Body of pancreas (tissue), 4 donors: ENCODE results near the gene CNTNAP5. TPM values are rescaled to one million over a fixed set of nuclear protein-coding genes. Genes with fewer than 3 reads are reported as not detected.

Experiments
- ATAC-seq: fragments of 150-250 bp; one replicate; pipeline ENCODE4 v1.9.1; 2016
- DNase-seq, 4 donors: peaks; one replicate each; pipeline ENCODE4 v3.0.0-alpha.2; 2019
- H3K27ac ChIP-seq, 4 donors: fragments of 200-600 bp; sonication (generic); 1 replicate in 3 of 4; 2 replicates in 1 of 4; pipeline versions ENCODE4 v1.5.1 to v1.6.1; 2016 to 2019; ENCODE audit warnings: mild to moderate bottlenecking in 1 of 4, mixed read lengths in 1 of 4, moderate library complexity in 1 of 4
- H3K27me3 ChIP-seq, 2 donors: fragments of 200-600 bp; sonication (generic); one replicate each; pipeline ENCODE4 v1.6.0; 2016; ENCODE audit warnings: mild to moderate bottlenecking in 1 of 2
- H3K36me3 ChIP-seq, 2 donors: fragments of 200-600 bp; sonication (generic); replicated peaks in 1 of 2; 2 replicates each; pipeline ENCODE4 v1.5.1; 2016; ENCODE audit warnings: low read depth in 2 of 2; ENCODE audit not compliant: insufficient read depth in 1 of 2
- H3K4me1 ChIP-seq: fragments of 200-600 bp; sonication (generic); one replicate; pipeline ENCODE4 v1.6.0; 2016
- H3K4me3 ChIP-seq, 2 donors: fragments of 200-600 bp; sonication (generic); 1 replicate in 1 of 2; 2 replicates in 1 of 2; pipeline ENCODE4 v1.5.1; 2016 to 2019
- H3K9me3 ChIP-seq, 3 donors: fragments of 200-600 bp; sonication (generic); 1 replicate in 2 of 3; 2 replicates in 1 of 3; pipeline ENCODE4 v1.5.1; 2016
- POLR2A ChIP-seq, 3 donors: fragments of 450-650 bp; IDR thresholded peaks; one replicate each; pipeline ENCODE4 v1.6.1; 2016; ENCODE audit warnings: antibody characterized with exemption in 3 of 3, mild to moderate bottlenecking in 2 of 3
- WGBS, 2 donors: methylation state at CpG; one replicate each; pipeline ENCODE4 v1.1.5; 2017; 5-methylcytosine and 5-hydroxymethylcytosine counted together
- intact Hi-C: fragments of 100-400 bp; cut with DNase I; formaldehyde crosslinking; loops from one replicate; pipeline ENCODE4 v1.15.1; 2023
- total RNA-seq, 2 donors: library from RNA; depleted of rRNA; stranded (reverse); fragments of >200 nt; gene quantifications; one replicate each; pipeline ENCODE4 v1.1.0, GENCODE V29; 2016
- TF ChIP-seq, protein P1 (sequence below), 7 experiments: fragments of 450-650 bp in 4 of 7; fragments of 200-600 bp in 3 of 7; sonication (generic) in 3 of 7; IDR thresholded peaks; one replicate each; pipeline ENCODE4 v1.5.1; 2016 to 2019; ENCODE audit warnings: antibody characterized with exemption in 7 of 7

CNTNAP5 gene
- total RNA-seq, 2 donors from 2014 or later, result 0.26 to 0.33 TPM

DNA sequence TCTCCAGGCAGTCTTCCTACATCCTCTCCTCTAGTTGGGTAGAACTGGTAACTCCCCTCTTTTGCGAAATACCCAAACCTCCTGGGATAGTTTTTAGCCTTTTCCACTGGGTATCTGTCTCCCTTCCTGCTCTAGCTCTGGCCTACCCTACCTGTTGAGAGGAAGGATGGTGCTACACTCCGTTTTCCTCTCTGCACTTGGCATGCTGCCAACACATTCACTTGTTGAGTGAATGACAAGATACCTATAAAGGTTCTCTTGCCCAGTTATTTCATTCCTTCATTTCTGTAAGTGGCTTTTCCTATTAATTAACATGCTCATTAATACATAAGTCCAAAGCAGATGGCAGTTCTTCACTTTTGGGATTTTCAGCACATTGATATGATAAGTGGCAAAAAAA, 293.8 kb downstream of the CNTNAP5 start:
- DNase-seq (peak in 1 of 4 donors; percentile 11), ATAC-seq (no peak)
- H3K9me3 ChIP-seq, result no peaks in the 10 kb centered on the region
- intact Hi-C loops, result no loop called here
- no peak overlapping the region for H3K27ac ChIP-seq
- no peaks in the 10 kb centered on the region for H3K27me3 ChIP-seq
- H3K4me1 ChIP-seq, result no peaks in the 10 kb centered on the region
- H3K4me3 ChIP-seq, result no peak overlapping the region
- H3K36me3 ChIP-seq, result no peaks in the 10 kb centered on the region
- no peak for TF ChIP-seq POLR2A (IDR thresholded peaks at IDR 0.05)
- TF ChIP-seq, protein P1, sequence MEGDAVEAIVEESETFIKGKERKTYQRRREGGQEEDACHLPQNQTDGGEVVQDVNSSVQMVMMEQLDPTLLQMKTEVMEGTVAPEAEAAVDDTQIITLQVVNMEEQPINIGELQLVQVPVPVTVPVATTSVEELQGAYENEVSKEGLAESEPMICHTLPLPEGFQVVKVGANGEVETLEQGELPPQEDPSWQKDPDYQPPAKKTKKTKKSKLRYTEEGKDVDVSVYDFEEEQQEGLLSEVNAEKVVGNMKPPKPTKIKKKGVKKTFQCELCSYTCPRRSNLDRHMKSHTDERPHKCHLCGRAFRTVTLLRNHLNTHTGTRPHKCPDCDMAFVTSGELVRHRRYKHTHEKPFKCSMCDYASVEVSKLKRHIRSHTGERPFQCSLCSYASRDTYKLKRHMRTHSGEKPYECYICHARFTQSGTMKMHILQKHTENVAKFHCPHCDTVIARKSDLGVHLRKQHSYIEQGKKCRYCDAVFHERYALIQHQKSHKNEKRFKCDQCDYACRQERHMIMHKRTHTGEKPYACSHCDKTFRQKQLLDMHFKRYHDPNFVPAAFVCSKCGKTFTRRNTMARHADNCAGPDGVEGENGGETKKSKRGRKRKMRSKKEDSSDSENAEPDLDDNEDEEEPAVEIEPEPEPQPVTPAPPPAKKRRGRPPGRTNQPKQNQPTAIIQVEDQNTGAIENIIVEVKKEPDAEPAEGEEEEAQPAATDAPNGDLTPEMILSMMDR (IDR thresholded peaks at IDR 0.05), result no peak
- 53% methylated on average over 2 of the region's 2 CpGs for WGBS, 2 donors

DNA sequence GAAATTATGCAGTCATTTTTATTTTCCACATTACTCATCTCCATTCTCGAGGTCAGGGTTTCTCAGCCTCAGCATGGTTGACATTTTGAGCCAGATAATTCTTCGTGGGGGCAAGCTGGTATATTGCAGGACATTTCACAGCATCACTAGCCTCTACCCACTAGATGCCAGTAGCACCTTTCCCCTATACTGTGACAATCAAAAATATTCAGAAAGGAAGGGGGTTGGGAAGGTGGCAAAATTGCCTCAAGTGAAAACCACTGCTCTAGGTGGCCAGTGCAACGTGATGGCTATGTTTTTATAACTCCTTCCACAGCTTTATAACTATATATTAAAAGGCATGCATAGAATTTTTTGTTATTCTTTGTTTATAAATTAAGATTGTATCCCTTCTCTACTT, 294.5 kb downstream of the CNTNAP5 start:
- WGBS, 2 donors, result 32 to 36% methylated on average over 3 of the region's 3 CpGs
- H3K27ac ChIP-seq, result no peak overlapping the region
- TF ChIP-seq, protein P1 (IDR thresholded peaks at IDR 0.05), result no peak
- TF ChIP-seq POLR2A (IDR thresholded peaks at IDR 0.05), result no peak
- H3K27me3 ChIP-seq, result no peaks in the 10 kb centered on the region
- H3K36me3 ChIP-seq, result no peaks in the 10 kb centered on the region
- DNase-seq, result no peak
- H3K4me1 ChIP-seq, result no peaks in the 10 kb centered on the region
- H3K4me3 ChIP-seq, result no peak overlapping the region
- intact Hi-C loops, result no loop called here
- ATAC-seq, result no peak
- no peaks in the 10 kb centered on the region for H3K9me3 ChIP-seq

DNA sequence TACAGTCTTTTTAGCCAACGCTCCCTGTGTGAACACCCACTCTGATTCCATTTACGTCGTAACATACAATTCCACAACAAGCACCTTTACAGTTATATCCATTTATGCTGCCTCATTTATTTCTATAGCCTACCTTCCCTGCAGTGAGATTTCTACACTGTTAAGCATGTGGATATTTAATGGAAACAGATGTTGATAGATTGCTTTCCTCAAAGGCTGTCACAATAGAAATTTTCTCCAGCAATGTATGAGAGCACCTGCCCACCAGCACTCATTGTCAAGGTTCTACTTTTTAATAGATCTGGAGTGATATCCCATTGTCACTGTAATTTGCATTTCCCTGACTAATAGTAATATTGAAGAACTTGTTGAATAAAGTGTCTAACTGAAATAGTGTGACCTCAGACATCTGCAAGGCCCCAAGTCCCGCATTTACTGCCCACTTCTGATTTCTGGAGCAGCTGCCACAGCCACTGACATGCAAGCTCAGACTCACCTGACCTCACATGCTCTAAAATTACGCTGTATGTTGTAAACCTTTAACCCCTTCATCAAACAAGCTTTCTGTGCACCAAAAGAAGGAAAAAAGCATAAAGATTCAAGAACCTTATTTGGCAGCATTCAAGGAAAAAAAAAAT, 295.1 kb downstream of the CNTNAP5 start:
- Histone ChIP-seq H3K27me3 (no peaks in the 10 kb centered on the region), H3K4me1 (no peaks in the 10 kb centered on the region), H3K9me3 (no peaks in the 10 kb centered on the region), H3K36me3 (no peaks in the 10 kb centered on the region), H3K27ac (no peak overlapping the region), H3K4me3 (no peak overlapping the region)
- WGBS, 2 donors, result 63 to 70% methylated on average over 5 of the region's 5 CpGs
- DNase-seq, result no peak
- TF ChIP-seq, protein P1 (IDR thresholded peaks at IDR 0.05), result no peak
- no peak for TF ChIP-seq POLR2A (IDR thresholded peaks at IDR 0.05)
- no peak for ATAC-seq
- intact Hi-C loops, result no loop called here

DNA sequence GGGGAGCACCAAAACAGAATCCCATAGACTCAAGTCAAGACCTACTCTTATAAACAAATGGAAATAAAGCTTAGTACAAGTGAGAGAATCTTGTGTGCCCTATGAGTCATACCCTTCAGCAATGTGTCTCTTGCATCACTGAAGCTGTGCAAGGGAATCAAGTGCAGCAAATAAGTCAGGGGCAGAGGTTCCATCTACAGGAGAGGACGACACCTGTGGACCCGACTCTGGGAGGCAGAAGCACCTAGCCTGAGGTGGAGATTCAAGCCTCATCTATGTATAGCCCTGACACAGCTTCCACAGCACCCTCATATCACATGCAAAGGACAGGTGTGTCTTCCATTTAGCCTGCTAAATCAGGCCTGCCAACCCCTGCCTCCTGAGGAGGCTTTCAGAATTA, 298.2 kb downstream of the CNTNAP5 start:
- Histone ChIP-seq H3K4me1 (no peaks in the 10 kb centered on the region), H3K36me3 (no peaks in the 10 kb centered on the region), H3K4me3 (no peak overlapping the region), H3K27me3 (no peaks in the 10 kb centered on the region), H3K9me3 (no peaks in the 10 kb centered on the region), H3K27ac (no peak overlapping the region)
- ATAC-seq, result no peak
- intact Hi-C loops, result no loop called here
- 63 to 78% methylated on average over 2 of the region's 2 CpGs for WGBS, 2 donors
- DNase-seq, result no peak
- TF ChIP-seq, protein P1 (IDR thresholded peaks at IDR 0.05), result no peak
- no peak for TF ChIP-seq POLR2A (IDR thresholded peaks at IDR 0.05)
